Peyer's patch (tissue), 4 donors: ENCODE results near the gene TEX19. TPM values are rescaled to one million over a fixed set of nuclear protein-coding genes. Genes with fewer than 3 reads are reported as not detected.

Experiments used
- DNase-seq, 3 donors: peaks; one replicate each; pipeline ENCODE4 v3.0.0-alpha.2; 2017 to 2019
- H3K27ac ChIP-seq, 4 donors: fragments of 200-600 bp; sonication (generic); one replicate each; pipeline ENCODE4 v1.5.1; 2016 to 2019
- H3K27me3 ChIP-seq, 2 donors: fragments of 200-600 bp; sonication (generic); one replicate each; pipeline ENCODE4 v1.5.1; 2019
- H3K36me3 ChIP-seq, 3 donors: fragments of 200-600 bp; sonication (generic); one replicate each; pipeline ENCODE4 v1.5.1; 2016 to 2019
- H3K4me1 ChIP-seq, 4 donors: fragments of 200-600 bp; sonication (generic); one replicate each; pipeline ENCODE4 v1.5.1; 2016 to 2019
- H3K4me3 ChIP-seq, 4 donors: fragments of 200-600 bp; sonication (generic); 1 replicate in 3 of 4; 2 replicates in 1 of 4; pipeline ENCODE4 v1.5.1; 2016 to 2019; ENCODE audit warnings: mild to moderate bottlenecking in 1 of 4
- H3K9me3 ChIP-seq, 4 donors: fragments of 200-600 bp; sonication (generic); one replicate each; pipeline ENCODE4 v1.5.1; 2016 to 2019; ENCODE audit warnings: mild to moderate bottlenecking in 1 of 4
- POLR2A ChIP-seq, 2 donors: fragments of 450-650 bp; IDR thresholded peaks; one replicate each; pipeline ENCODE4 v1.5.1; 2017; ENCODE audit warnings: antibody characterized with exemption in 2 of 2, mild to moderate bottlenecking in 2 of 2, moderate library complexity in 2 of 2
- total RNA-seq, 4 donors: library from RNA; depleted of rRNA; stranded (reverse); fragments of >200 nt; gene quantifications; one replicate each; pipeline ENCODE4 v1.1.0, GENCODE V29; 2016
- TF ChIP-seq, protein P1 (sequence below), 6 experiments: fragments of 450-650 bp in 4 of 6; fragments of 200-600 bp in 2 of 6; sonication (generic) in 1 of 6; IDR thresholded peaks; one replicate each; pipeline ENCODE4 v1.5.1; 2017 to 2019; ENCODE audit warnings: antibody characterized with exemption in 6 of 6, mild to moderate bottlenecking in 3 of 6, moderate library complexity in 1 of 6

TEX19 gene
- total RNA-seq, 4 donors from 2014 or later: not detected

DNA sequence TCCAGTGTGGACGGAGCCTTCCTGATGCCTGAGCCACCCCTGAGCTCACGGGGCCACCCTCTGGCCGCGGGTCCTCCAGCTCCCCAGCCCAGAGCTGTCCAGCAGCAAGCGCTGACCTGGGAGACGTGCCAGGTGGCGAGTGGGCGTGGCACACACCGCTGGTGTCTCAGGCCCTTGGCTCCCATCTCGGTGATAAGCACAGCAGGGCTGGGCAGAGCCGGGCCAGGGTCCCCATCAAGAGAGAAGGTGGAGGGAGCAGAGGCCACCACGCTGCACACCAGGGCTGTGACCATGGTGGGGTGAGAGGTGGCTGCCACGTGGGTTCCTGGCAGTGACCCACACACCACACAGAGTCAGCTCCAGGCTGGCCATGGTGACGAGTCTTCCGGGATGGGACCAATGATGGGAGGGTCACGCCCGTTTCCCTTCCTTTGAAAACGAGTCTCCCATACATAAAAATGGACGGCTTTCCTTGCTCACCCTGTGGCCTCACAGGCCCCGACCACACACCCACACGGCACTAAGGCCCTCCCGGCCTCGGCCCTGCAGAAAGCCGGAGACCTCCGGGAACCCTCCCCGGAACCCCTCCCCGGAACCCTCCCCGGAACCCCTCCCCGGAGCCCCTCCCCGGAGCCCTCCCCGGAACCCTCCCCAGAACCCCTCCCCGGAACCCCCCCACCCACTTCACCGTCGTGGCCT is 29.3 kb downstream of the TEX19 start:
- Histone ChIP-seq H3K4me3 (no peak overlapping the region), H3K36me3 (peaks cover 0 to 11% (median 0%) of the 10 kb centered on the region in 3 donors), H3K9me3 (no peaks in the 10 kb centered on the region), H3K4me1 (peaks cover 0 to 13% (median 0%) of the 10 kb centered on the region in 4 donors), H3K27me3 (no peaks in the 10 kb centered on the region), H3K27ac (no peak overlapping the region)
- peak in 1 of 3 donors; percentile 69 for DNase-seq
- TF ChIP-seq, protein P1, sequence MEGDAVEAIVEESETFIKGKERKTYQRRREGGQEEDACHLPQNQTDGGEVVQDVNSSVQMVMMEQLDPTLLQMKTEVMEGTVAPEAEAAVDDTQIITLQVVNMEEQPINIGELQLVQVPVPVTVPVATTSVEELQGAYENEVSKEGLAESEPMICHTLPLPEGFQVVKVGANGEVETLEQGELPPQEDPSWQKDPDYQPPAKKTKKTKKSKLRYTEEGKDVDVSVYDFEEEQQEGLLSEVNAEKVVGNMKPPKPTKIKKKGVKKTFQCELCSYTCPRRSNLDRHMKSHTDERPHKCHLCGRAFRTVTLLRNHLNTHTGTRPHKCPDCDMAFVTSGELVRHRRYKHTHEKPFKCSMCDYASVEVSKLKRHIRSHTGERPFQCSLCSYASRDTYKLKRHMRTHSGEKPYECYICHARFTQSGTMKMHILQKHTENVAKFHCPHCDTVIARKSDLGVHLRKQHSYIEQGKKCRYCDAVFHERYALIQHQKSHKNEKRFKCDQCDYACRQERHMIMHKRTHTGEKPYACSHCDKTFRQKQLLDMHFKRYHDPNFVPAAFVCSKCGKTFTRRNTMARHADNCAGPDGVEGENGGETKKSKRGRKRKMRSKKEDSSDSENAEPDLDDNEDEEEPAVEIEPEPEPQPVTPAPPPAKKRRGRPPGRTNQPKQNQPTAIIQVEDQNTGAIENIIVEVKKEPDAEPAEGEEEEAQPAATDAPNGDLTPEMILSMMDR (IDR thresholded peaks at IDR 0.05): no peak
- TF ChIP-seq POLR2A (IDR thresholded peaks at IDR 0.05): no peak

- H3K9me3 ChIP-seq: no peaks in the 10 kb centered on the region
- no peak overlapping the region for H3K4me3 ChIP-seq
- H3K27ac ChIP-seq: no peak overlapping the region
- H3K27me3 ChIP-seq: no peaks in the 10 kb centered on the region
- no peak for DNase-seq
- H3K36me3 ChIP-seq: peaks cover 0 to 11% (median 0%) of the 10 kb centered on the region in 3 donors
- TF ChIP-seq, protein P1 (IDR thresholded peaks at IDR 0.05): no peak
- no peak for TF ChIP-seq POLR2A (IDR thresholded peaks at IDR 0.05)
- peaks cover 0 to 13% (median 0%) of the 10 kb centered on the region in 4 donors for H3K4me1 ChIP-seq
Measured at GRCh38 chr17:82388922-82389283, 29.9 kb downstream of the TEX19 start.

GRCh38 chr17:82389379-82389778 is 30.3 kb downstream of the TEX19 start:
- TF ChIP-seq POLR2A (IDR thresholded peaks at IDR 0.05): no peak
- TF ChIP-seq, protein P1 (IDR thresholded peaks at IDR 0.05): no peak
- peaks cover 0 to 11% (median 0%) of the 10 kb centered on the region in 3 donors for H3K36me3 ChIP-seq
- H3K4me1 ChIP-seq: peaks cover 0 to 13% (median 0%) of the 10 kb centered on the region in 4 donors
- H3K9me3 ChIP-seq: no peaks in the 10 kb centered on the region
- H3K4me3 ChIP-seq: no peak overlapping the region
- no peak overlapping the region for H3K27ac ChIP-seq
- no peak for DNase-seq
- no peaks in the 10 kb centered on the region for H3K27me3 ChIP-seq

DNA sequence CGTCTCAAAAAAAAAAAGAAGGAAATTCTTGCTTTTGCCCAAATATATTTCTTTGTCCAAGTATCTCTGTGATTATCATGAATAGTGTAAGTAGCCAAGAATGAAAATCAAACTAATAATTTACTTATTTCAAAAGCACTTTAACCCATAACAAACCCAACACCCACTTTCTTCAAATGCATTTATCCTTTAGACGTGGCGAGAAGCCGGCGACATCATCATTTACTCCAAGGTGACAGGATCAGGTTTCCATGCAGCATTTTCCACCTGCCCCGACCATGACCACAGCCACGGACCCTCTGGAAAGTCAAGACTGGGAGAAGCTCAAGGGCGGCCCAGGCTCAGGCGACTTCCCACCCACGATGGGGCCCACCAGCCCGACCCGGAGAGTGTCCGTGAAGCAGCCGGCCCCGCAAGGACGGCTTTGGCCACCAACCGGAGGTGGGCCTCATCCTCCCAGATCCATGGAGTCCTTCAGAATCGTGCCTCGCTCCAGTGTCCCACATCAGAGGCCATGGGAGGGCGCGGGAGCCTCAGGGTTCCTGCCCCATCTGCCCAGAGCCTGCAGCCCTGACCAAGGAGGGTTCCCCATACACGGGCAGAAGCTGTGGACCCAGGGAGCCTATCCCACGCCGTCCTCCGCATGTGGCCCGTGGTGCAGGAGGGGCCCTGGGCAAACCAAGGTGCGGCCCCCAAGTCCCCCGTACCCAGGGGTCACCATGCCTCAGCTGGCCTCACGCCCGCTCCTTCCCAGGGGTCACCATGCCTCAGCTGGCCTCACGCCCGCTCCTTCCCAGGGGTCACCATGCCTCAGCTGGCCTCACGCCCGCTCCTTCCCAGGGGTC is 31.2 kb downstream of the TEX19 start:
- Histone ChIP-seq H3K9me3 (no peaks in the 10 kb centered on the region), H3K4me1 (peaks cover 0 to 6% (median 0%) of the 10 kb centered on the region in 4 donors), H3K27me3 (no peaks in the 10 kb centered on the region), H3K4me3 (no peak overlapping the region), H3K27ac (no peak overlapping the region), H3K36me3 (peaks cover 0 to 11% (median 0%) of the 10 kb centered on the region in 3 donors)
- TF ChIP-seq, protein P1 (IDR thresholded peaks at IDR 0.05): no peak
- no peak for TF ChIP-seq POLR2A (IDR thresholded peaks at IDR 0.05)
- no peak for DNase-seq

- Histone ChIP-seq H3K27ac (no peak overlapping the region), H3K27me3 (no peaks in the 10 kb centered on the region), H3K4me1 (peaks cover 0 to 6% (median 0%) of the 10 kb centered on the region in 4 donors), H3K36me3 (peaks cover 0 to 11% (median 0%) of the 10 kb centered on the region in 3 donors), H3K9me3 (no peaks in the 10 kb centered on the region), H3K4me3 (no peak overlapping the region)
- DNase-seq: no peak
- TF ChIP-seq, protein P1 (IDR thresholded peaks at IDR 0.05): no peak
- no peak for TF ChIP-seq POLR2A (IDR thresholded peaks at IDR 0.05)
Measured at GRCh38 chr17:82390860-82391435, 31.9 kb downstream of the TEX19 start.
